SK-N-MC (cell line): ENCODE data around the gene HSPA14.
"Not testable (repeated sequence)": the region's sequence is repeated elsewhere in the genome, so short reads cannot be mapped to it uniquely, and the experiment has no call there.

Source experiments
- DNase-seq: peaks from one replicate; pipeline ENCODE4 v3.0.0-alpha.2; 2011; ENCODE audit warnings: low read depth, low spot score
- H3K27ac ChIP-seq: fragments of 200-600 bp; sonication (generic); 2 replicates; pipeline ENCODE4 v1.5.1; 2016; ENCODE audit warnings: mixed run types
- H3K36me3 ChIP-seq: fragments of 200-600 bp; sonication (generic); 2 replicates; pipeline ENCODE4 v1.6.1; 2017; ENCODE audit warnings: antibody characterized with exemption, low read length, mixed read lengths; ENCODE audit not compliant: insufficient read depth
- H3K4me3 ChIP-seq: fragments of 200-600 bp; sonication (generic); 2 replicates; pipeline ENCODE4 v1.5.1; 2016
- H3K9ac ChIP-seq: fragments of 200-600 bp; sonication (generic); 2 replicates; pipeline ENCODE4 v1.8.0; 2017; ENCODE audit warnings: mixed run types, mixed read lengths; ENCODE audit not compliant: insufficient read length
- H3K9me3 ChIP-seq: fragments of 200-600 bp; sonication (generic); 2 replicates; pipeline ENCODE4 v1.6.1; 2017; ENCODE audit warnings: low read depth, mild to moderate bottlenecking, antibody characterized with exemption, low read length, moderate library complexity, mixed read lengths
- EZH2 ChIP-seq: fragments of 200-600 bp; sonication (generic); IDR thresholded peaks from one replicate; pipeline ENCODE4 v1.6.1; 2017; ENCODE audit warnings: antibody characterized with exemption
- FOXP2 ChIP-seq: optimal IDR thresholded peaks from 2 replicates; pipeline ENCODE3; 2011; ENCODE audit warnings: mild to moderate bottlenecking, moderate library complexity; ENCODE audit not compliant: insufficient read depth; ENCODE audit errors: extremely low read length, control extremely low read depth
- POLR2AphosphoS5 ChIP-seq: IDR thresholded peaks from 2 replicates; pipeline ENCODE4 v1.6.1; 2012; ENCODE audit warnings: mild to moderate bottlenecking, low read depth, low read length, borderline replicate concordance

HSPA14 gene

GRCh38 chr10:14815681-14816080 is 22.4 kb upstream of the HSPA14 start:
- DNase-seq: no peak
- Histone ChIP-seq H3K4me3 (no peak overlapping the region), H3K9me3 (no peaks in the 10 kb centered on the region), H3K36me3 (no peaks in the 10 kb centered on the region), H3K27ac (no peak overlapping the region), H3K9ac (no peak overlapping the region)
- no peak for TF ChIP-seq POLR2AphosphoS5
- TF ChIP-seq FOXP2: no peak
- no peak for TF ChIP-seq EZH2

GRCh38 chr10:14816717-14817116 is 21.4 kb upstream of the HSPA14 start:
- not testable (repeated sequence) for H3K4me3 ChIP-seq, H3K9ac ChIP-seq, H3K36me3 ChIP-seq, H3K9me3 ChIP-seq, DNase-seq, H3K27ac ChIP-seq

- no peak for DNase-seq
- Histone ChIP-seq H3K9me3 (no peaks in the 10 kb centered on the region), H3K9ac (no peak overlapping the region), H3K36me3 (no peaks in the 10 kb centered on the region), H3K4me3 (no peak overlapping the region), H3K27ac (no peak overlapping the region)
- TF ChIP-seq POLR2AphosphoS5 (no peak), EZH2 (no peak), FOXP2 (no peak)
Measured at GRCh38 chr10:14820010-14820774, 17.9 kb upstream of the HSPA14 start.

- no peak overlapping the region for H3K4me3 ChIP-seq
- no peaks in the 10 kb centered on the region for H3K9me3 ChIP-seq
- H3K9ac ChIP-seq: no peak overlapping the region
- DNase-seq: no peak
- no peak overlapping the region for H3K27ac ChIP-seq
- H3K36me3 ChIP-seq: no peaks in the 10 kb centered on the region
- no peak for TF ChIP-seq POLR2AphosphoS5
- TF ChIP-seq EZH2: no peak
- TF ChIP-seq FOXP2: no peak
Measured at GRCh38 chr10:14820775-14821154, 17.3 kb upstream of the HSPA14 start.

GRCh38 chr10:14821635-14822375 is 16.3 kb upstream of the HSPA14 start:
- no peaks in the 10 kb centered on the region for H3K9me3 ChIP-seq
- no peak overlapping the region for H3K4me3 ChIP-seq
- no peak overlapping the region for H3K27ac ChIP-seq
- DNase-seq: no peak
- TF ChIP-seq FOXP2: no peak
- no peak for TF ChIP-seq POLR2AphosphoS5
- no peak for TF ChIP-seq EZH2
- no peaks in the 10 kb centered on the region for H3K36me3 ChIP-seq
- H3K9ac ChIP-seq: no peak overlapping the region

- Histone ChIP-seq H3K9me3 (no peaks in the 10 kb centered on the region), H3K4me3 (no peak overlapping the region), H3K27ac (no peak overlapping the region), H3K9ac (no peak overlapping the region), H3K36me3 (no peaks in the 10 kb centered on the region)
- TF ChIP-seq FOXP2: no peak
- no peak for TF ChIP-seq EZH2
- no peak for TF ChIP-seq POLR2AphosphoS5
- no peak for DNase-seq
Measured at GRCh38 chr10:14822879-14823755, 15.0 kb upstream of the HSPA14 start.

- TF ChIP-seq POLR2AphosphoS5 (no peak), FOXP2 (no peak), EZH2 (no peak)
- H3K4me3 ChIP-seq: no peak overlapping the region
- H3K9me3 ChIP-seq: no peaks in the 10 kb centered on the region
- H3K9ac ChIP-seq: no peak overlapping the region
- no peaks in the 10 kb centered on the region for H3K36me3 ChIP-seq
- DNase-seq: no peak
- no peak overlapping the region for H3K27ac ChIP-seq
Measured at GRCh38 chr10:14823966-14824365, 14.1 kb upstream of the HSPA14 start.

- Histone ChIP-seq H3K9ac (no peak overlapping the region), H3K9me3 (no peaks in the 10 kb centered on the region), H3K4me3 (no peak overlapping the region), H3K27ac (no peak overlapping the region), H3K36me3 (no peaks in the 10 kb centered on the region)
- TF ChIP-seq POLR2AphosphoS5: no peak
- no peak for TF ChIP-seq EZH2
- TF ChIP-seq FOXP2: no peak
- DNase-seq: no peak
Measured at GRCh38 chr10:14826076-14826829, 11.9 kb upstream of the HSPA14 start.
